ENCODE data around the gene NHERF2.

Gene NHERF2

DNA sequence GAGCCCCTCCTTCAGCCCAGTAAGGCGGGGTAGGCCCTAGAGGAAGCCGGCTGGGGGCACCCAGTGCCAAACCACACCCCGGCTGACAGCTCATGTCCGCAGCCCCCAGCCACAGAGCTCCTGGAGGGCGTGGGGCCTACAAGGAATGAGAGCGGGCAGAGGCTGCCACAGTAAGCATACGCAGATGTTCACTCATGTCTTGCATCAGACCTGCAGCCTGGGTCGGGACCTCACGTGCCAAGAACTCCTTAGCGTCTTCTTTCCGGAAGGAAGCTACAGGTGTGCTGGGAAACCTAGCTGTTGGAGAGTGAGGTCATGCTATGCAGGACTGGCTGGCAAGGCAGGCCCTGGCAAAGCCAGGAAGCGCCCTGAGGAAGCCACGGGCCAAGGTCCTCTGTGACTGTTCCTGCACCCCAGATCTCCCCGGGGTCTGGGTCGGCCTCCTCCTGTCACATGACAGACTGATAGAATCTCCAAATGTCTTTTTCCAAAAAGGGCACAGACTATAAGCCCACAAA is 18.6 kb upstream of the NHERF2 start:
- peak overlapping the region; percentile 31 for H3K23ac ChIP-seq (ENCODE audit: low read depth, low read length, poor library complexity)
- no peak overlapping the region for H3K27ac ChIP-seq (replicated peaks; ENCODE audit: low read length)
- H2BK12ac ChIP-seq (ENCODE audit: low read length) = peak overlapping the region; percentile 16
- no peak overlapping the region for H2BK5ac ChIP-seq (ENCODE audit: low read length)
- no peak overlapping the region for H3K14ac ChIP-seq (ENCODE audit: low read length)
- peak overlapping the region; percentile 85 for H4K91ac ChIP-seq (ENCODE audit: low read depth, low read length, poor library complexity)
- H3K9me3 ChIP-seq (replicated peaks in 1 of 2; ENCODE audit: control insufficient read depth in 2 of 2, insufficient read depth in 1 of 2, low read depth in 1 of 2, low read length in 2 of 2) = no peaks in the 10 kb centered on the region
- H3K18ac ChIP-seq (ENCODE audit: low read length) = no peak overlapping the region
- H2AFZ ChIP-seq (ENCODE audit: low read length) = no peak overlapping the region
- no peak for DNase-seq (ENCODE audit: low spot score)
- H3K9ac ChIP-seq (ENCODE audit: low read depth, low read length, poor library complexity) = peak overlapping the region; percentile 70
- peak overlapping the region; percentile 17 for H4K8ac ChIP-seq (ENCODE audit: low read depth, low read length)
- H3K36me3 ChIP-seq (replicated peaks in 1 of 2; ENCODE audit: control insufficient read depth in 2 of 2, insufficient read depth in 2 of 2, low read length in 2 of 2) = peaks cover 9 to 25% of the 10 kb centered on the region in 2 donors
- no CpG with 5 or more reads among the region's 15 CpGs for WGBS, 2 donors (ENCODE audit: extremely low coverage in 2 of 2, insufficient read length in 2 of 2, insufficient replicate concordance in 1 of 2)
- H3K4me2 ChIP-seq (ENCODE audit: insufficient read depth, low read length, poor library complexity, severe bottlenecking) = no peak overlapping the region
- no peak overlapping the region for H2BK120ac ChIP-seq (ENCODE audit: low read depth, low read length)
- H3K27me3 ChIP-seq (ENCODE audit: control insufficient read depth in 3 of 3, insufficient read depth in 3 of 3, low read depth in 1 of 3, low read length in 3 of 3) = no peaks in the 10 kb centered on the region
- H2AK5ac ChIP-seq (ENCODE audit: low read depth, low read length) = no peak overlapping the region
- H3K4ac ChIP-seq (ENCODE audit: low read length) = peak overlapping the region; percentile 37
- peak overlapping the region in 1 of 2 donors; percentile 65 for H3K4me3 ChIP-seq (ENCODE audit: low read length in 2 of 2)
- H3K79me1 ChIP-seq (ENCODE audit: low read depth, low read length) = peaks cover 37% of the 10 kb centered on the region
- H3K4me1 ChIP-seq (ENCODE audit: control insufficient read depth in 2 of 2, insufficient read depth in 1 of 2, low read depth in 1 of 2, low read length in 2 of 2) = peaks cover 28 to 35% of the 10 kb centered on the region in 2 donors
- no peak overlapping the region for H2BK15ac ChIP-seq (ENCODE audit: low read length)

DNA sequence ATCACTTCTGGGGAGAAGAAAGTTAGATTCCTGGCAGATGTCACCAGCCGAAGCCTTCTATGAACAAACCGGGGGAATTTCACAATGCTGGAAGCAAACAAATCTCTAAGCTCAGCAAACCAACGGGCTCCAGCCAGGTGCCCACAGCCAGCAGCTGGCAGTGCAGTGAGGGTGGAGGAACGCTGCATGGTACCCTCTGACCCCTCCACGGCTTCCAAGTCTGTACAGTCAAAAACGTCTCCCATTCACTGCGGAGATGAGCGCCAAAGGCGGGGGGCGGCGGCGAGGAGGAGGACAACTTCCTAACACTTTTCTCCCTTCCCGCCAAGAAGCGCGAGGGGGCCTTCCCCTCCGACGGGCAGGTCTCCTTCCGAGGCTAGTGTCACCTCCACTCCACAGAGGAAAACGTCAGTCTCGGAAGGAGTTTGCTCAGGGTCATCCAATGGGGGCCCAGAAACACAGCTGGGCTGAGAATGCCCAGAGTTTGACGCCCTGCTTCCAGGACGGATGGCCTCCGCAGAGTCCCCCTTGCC is 18.0 kb upstream of the NHERF2 start:
- no peak overlapping the region for H3K4ac ChIP-seq (ENCODE audit: low read length)
- no peak for DNase-seq (ENCODE audit: low spot score)

DNA sequence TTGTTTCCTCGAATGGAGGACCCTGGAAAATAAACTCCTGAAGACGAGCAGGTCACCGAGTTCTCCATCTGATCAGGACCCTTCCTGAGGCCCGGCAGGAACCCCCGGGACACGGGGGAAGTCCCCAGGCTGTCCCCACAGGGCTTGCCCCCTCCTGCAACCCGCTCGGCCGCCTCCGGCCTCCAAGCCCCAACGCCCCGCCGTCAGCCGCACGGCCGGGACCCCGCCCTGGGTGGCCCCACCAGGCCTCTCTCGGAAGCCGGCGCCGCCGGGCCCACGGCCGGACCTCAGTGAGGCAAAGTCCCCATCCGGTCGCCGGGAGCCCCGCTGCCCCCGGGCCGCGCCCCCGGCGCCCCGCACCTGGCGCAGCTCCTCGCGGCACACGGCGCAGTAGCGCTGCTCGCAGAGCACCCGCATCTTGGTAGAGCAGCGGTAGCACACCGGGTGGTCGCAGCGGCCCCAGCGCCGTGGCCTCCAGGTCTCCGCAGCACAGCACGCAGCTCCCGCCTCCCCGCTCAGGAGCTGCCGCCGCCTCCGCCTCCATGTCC is 17.5 kb upstream of the NHERF2 start:
- no peaks in the 10 kb centered on the region for H3K27me3 ChIP-seq (ENCODE audit: control insufficient read depth in 3 of 3, insufficient read depth in 3 of 3, low read depth in 1 of 3, low read length in 3 of 3)
- H3K79me1 ChIP-seq (ENCODE audit: low read depth, low read length) = peaks cover 31% of the 10 kb centered on the region
- H2BK120ac ChIP-seq (ENCODE audit: low read depth, low read length) = no peak overlapping the region
- peak overlapping the region; percentile 71 for H3K14ac ChIP-seq (ENCODE audit: low read length)
- no peak overlapping the region for H3K27ac ChIP-seq (replicated peaks; ENCODE audit: low read length)
- H3K9ac ChIP-seq (ENCODE audit: low read depth, low read length, poor library complexity) = peak overlapping the region; percentile 96
- no peak overlapping the region for H3K4ac ChIP-seq (ENCODE audit: low read length)
- H2AFZ ChIP-seq (ENCODE audit: low read length) = peak overlapping the region; percentile 78
- H3K18ac ChIP-seq (ENCODE audit: low read length) = peak overlapping the region; percentile 82
- H3K4me2 ChIP-seq (ENCODE audit: insufficient read depth, low read length, poor library complexity, severe bottlenecking) = peak overlapping the region; percentile 80
- H2BK12ac ChIP-seq (ENCODE audit: low read length) = no peak overlapping the region
- no peak overlapping the region for H2BK15ac ChIP-seq (ENCODE audit: low read length)
- peak overlapping the region; percentile 11 for H2AK5ac ChIP-seq (ENCODE audit: low read depth, low read length)
- no peaks in the 10 kb centered on the region for H3K9me3 ChIP-seq (replicated peaks in 1 of 2; ENCODE audit: control insufficient read depth in 2 of 2, insufficient read depth in 1 of 2, low read depth in 1 of 2, low read length in 2 of 2)
- no peak for DNase-seq (ENCODE audit: low spot score)
- H4K8ac ChIP-seq (ENCODE audit: low read depth, low read length) = no peak overlapping the region
- peaks cover 22 to 28% of the 10 kb centered on the region in 2 donors for H3K4me1 ChIP-seq (ENCODE audit: control insufficient read depth in 2 of 2, insufficient read depth in 1 of 2, low read depth in 1 of 2, low read length in 2 of 2)
- peaks cover 8 to 18% of the 10 kb centered on the region in 2 donors for H3K36me3 ChIP-seq (replicated peaks in 1 of 2; ENCODE audit: control insufficient read depth in 2 of 2, insufficient read depth in 2 of 2, low read length in 2 of 2)
- no peak overlapping the region for H3K23ac ChIP-seq (ENCODE audit: low read depth, low read length, poor library complexity)
- H4K91ac ChIP-seq (ENCODE audit: low read depth, low read length, poor library complexity) = no peak overlapping the region
- H3K4me3 ChIP-seq (ENCODE audit: low read length in 2 of 2) = peak overlapping the region; percentile 65 to 99
- WGBS, 2 donors (ENCODE audit: extremely low coverage in 2 of 2, insufficient read length in 2 of 2, insufficient replicate concordance in 1 of 2) = no CpG with 5 or more reads among the region's 55 CpGs
- no peak overlapping the region for H2BK5ac ChIP-seq (ENCODE audit: low read length)

More for the DNA sequence above, 18.0 kb upstream of the NHERF2 start:
- Histone ChIP-seq H2AFZ (ENCODE audit: low read length) (peak overlapping the region; percentile 78), H4K91ac (ENCODE audit: low read depth, low read length, poor library complexity) (no peak overlapping the region), H2BK15ac (ENCODE audit: low read length) (no peak overlapping the region), H3K79me1 (ENCODE audit: low read depth, low read length) (peaks cover 34% of the 10 kb centered on the region), H3K27ac (replicated peaks; ENCODE audit: low read length) (no peak overlapping the region), H3K9ac (ENCODE audit: low read depth, low read length, poor library complexity) (peak overlapping the region; percentile 96), H3K4me3 (ENCODE audit: low read length in 2 of 2) (peak overlapping the region; percentile 65 to 99), H3K4me2 (ENCODE audit: insufficient read depth, low read length, poor library complexity, severe bottlenecking) (peak overlapping the region; percentile 80), H4K8ac (ENCODE audit: low read depth, low read length) (no peak overlapping the region), H3K23ac (ENCODE audit: low read depth, low read length, poor library complexity) (peak overlapping the region; percentile 48), H3K9me3 (replicated peaks in 1 of 2; ENCODE audit: control insufficient read depth in 2 of 2, insufficient read depth in 1 of 2, low read depth in 1 of 2, low read length in 2 of 2) (no peaks in the 10 kb centered on the region), H3K27me3 (ENCODE audit: control insufficient read depth in 3 of 3, insufficient read depth in 3 of 3, low read depth in 1 of 3, low read length in 3 of 3) (no peaks in the 10 kb centered on the region), H3K14ac (ENCODE audit: low read length) (peak overlapping the region; percentile 49), H3K36me3 (replicated peaks in 1 of 2; ENCODE audit: control insufficient read depth in 2 of 2, insufficient read depth in 2 of 2, low read length in 2 of 2) (peaks cover 8 to 19% of the 10 kb centered on the region in 2 donors), H2BK120ac (ENCODE audit: low read depth, low read length) (no peak overlapping the region), H3K18ac (ENCODE audit: low read length) (peak overlapping the region; percentile 82), H2BK12ac (ENCODE audit: low read length) (no peak overlapping the region), H2BK5ac (ENCODE audit: low read length) (no peak overlapping the region), H3K4me1 (ENCODE audit: control insufficient read depth in 2 of 2, insufficient read depth in 1 of 2, low read depth in 1 of 2, low read length in 2 of 2) (peaks cover 25 to 32% of the 10 kb centered on the region in 2 donors), H2AK5ac (ENCODE audit: low read depth, low read length) (peak overlapping the region; percentile 11)
- WGBS, 2 donors (ENCODE audit: extremely low coverage in 2 of 2, insufficient read length in 2 of 2, insufficient replicate concordance in 1 of 2) = no CpG with 5 or more reads among the region's 23 CpGs

DNA sequence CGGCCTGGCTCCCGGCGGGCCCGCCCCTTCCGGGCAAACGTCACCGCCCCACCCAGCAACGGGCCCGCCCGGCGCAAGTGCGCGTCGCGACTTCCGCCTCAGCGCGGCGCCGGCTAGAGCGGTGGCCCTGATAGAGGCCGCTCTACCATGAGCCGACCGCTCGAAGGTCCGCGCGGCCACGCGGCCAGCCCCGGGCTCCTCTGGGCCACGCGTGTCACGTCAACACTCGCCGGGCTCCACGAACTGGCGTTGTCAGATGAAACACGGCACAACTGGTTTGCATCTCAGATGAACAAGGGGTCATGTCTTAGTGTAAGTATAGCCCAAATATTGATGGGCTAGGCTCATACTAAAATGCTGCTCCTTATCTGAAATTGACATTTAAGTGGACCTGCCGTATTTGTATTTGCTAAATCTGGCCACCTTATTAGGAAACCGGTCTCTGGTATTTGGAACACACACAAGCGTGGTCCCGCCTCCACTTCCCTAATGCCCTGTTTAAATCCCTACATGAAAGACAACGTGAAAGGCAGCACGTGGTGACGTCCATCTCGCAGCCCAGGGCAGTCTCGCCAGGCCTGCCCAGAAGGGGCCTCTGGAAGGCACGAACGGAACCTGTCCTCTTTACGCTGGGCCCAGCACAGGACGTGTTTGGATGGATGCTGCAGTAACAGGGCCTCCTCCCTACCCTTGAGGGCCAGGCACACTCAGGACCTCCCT is 16.8 kb upstream of the NHERF2 start, which contains the start of gene ZNF598:
TSS of gene ZNF598 (minus strand) at position 31 of the 720 bp plus-strand sequence.
- no peak within 1 kb of the TSS for H2BK120ac ChIP-seq (ENCODE audit: low read depth, low read length)
- no peaks in the 10 kb centered on the region for H3K27me3 ChIP-seq (ENCODE audit: control insufficient read depth in 3 of 3, insufficient read depth in 3 of 3, low read depth in 1 of 3, low read length in 3 of 3)
- peak within 1 kb of the TSS; percentile 24 for H4K8ac ChIP-seq (ENCODE audit: low read depth, low read length)
- H2BK12ac ChIP-seq (ENCODE audit: low read length) = no peak within 1 kb of the TSS
- H3K9me3 ChIP-seq (replicated peaks in 1 of 2; ENCODE audit: control insufficient read depth in 2 of 2, insufficient read depth in 1 of 2, low read depth in 1 of 2, low read length in 2 of 2) = no peaks in the 10 kb centered on the region
- H3K18ac ChIP-seq (ENCODE audit: low read length) = peak within 1 kb of the TSS; percentile 82
- H3K4me1 ChIP-seq (ENCODE audit: control insufficient read depth in 2 of 2, insufficient read depth in 1 of 2, low read depth in 1 of 2, low read length in 2 of 2) = peaks cover 17 to 22% of the 10 kb centered on the region in 2 donors
- H4K91ac ChIP-seq (ENCODE audit: low read depth, low read length, poor library complexity) = no peak within 1 kb of the TSS
- peak within 1 kb of the TSS; percentile 53 for H2AK5ac ChIP-seq (ENCODE audit: low read depth, low read length)
- peak within 1 kb of the TSS; percentile 65 to 99 for H3K4me3 ChIP-seq (ENCODE audit: low read length in 2 of 2)
- peaks cover 8 to 18% of the 10 kb centered on the region in 2 donors for H3K36me3 ChIP-seq (replicated peaks in 1 of 2; ENCODE audit: control insufficient read depth in 2 of 2, insufficient read depth in 2 of 2, low read length in 2 of 2)
- peaks cover 28% of the 10 kb centered on the region for H3K79me1 ChIP-seq (ENCODE audit: low read depth, low read length)
- H2BK15ac ChIP-seq (ENCODE audit: low read length) = peak within 1 kb of the TSS; percentile 46
- H3K9ac ChIP-seq (ENCODE audit: low read depth, low read length, poor library complexity) = peak within 1 kb of the TSS; percentile 97
- H3K14ac ChIP-seq (ENCODE audit: low read length) = peak within 1 kb of the TSS; percentile 71
- peak within 1 kb of the TSS; percentile 42 for H2BK5ac ChIP-seq (ENCODE audit: low read length)
- peak within 1 kb of the TSS; percentile 48 for H3K23ac ChIP-seq (ENCODE audit: low read depth, low read length, poor library complexity)
- peak within 1 kb of the TSS; percentile 9 for H3K27ac ChIP-seq (replicated peaks; ENCODE audit: low read length)
- peak within 1 kb of the TSS; percentile 84 for H2AFZ ChIP-seq (ENCODE audit: low read length)
- peak within 1 kb of the TSS; percentile 81 for H3K4me2 ChIP-seq (ENCODE audit: insufficient read depth, low read length, poor library complexity, severe bottlenecking)
- DNase-seq (ENCODE audit: low spot score) = peak; percentile 83
- no CpG with 5 or more reads among the region's 52 CpGs for WGBS, 2 donors (ENCODE audit: extremely low coverage in 2 of 2, insufficient read length in 2 of 2, insufficient replicate concordance in 1 of 2)
- no peak within 1 kb of the TSS for H3K4ac ChIP-seq (ENCODE audit: low read length)

Data from neuronal stem cell (in vitro differentiated cells).